HG03521 (cell line): ENCODE results near the gene FAM229A.
"Not testable (repeated sequence)": the region's sequence is repeated elsewhere in the genome, so short reads cannot be mapped to it uniquely, and the experiment has no call there.

Experiments used
- ATAC-seq: cut with Tn5 transposase; IDR thresholded peaks from one replicate; pipeline ENCODE4 v1.9.1; 2021; ENCODE audit warnings: mild to moderate bottlenecking, moderate library complexity; ENCODE audit not compliant: unreplicated experiment

Gene FAM229A, protein sequence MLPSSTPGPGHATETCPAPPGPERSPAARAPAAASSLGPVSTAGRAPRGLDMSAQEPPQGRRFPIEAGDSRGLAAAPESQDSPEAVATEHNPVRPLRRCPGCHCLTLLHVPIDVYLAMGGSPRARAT

DNA sequence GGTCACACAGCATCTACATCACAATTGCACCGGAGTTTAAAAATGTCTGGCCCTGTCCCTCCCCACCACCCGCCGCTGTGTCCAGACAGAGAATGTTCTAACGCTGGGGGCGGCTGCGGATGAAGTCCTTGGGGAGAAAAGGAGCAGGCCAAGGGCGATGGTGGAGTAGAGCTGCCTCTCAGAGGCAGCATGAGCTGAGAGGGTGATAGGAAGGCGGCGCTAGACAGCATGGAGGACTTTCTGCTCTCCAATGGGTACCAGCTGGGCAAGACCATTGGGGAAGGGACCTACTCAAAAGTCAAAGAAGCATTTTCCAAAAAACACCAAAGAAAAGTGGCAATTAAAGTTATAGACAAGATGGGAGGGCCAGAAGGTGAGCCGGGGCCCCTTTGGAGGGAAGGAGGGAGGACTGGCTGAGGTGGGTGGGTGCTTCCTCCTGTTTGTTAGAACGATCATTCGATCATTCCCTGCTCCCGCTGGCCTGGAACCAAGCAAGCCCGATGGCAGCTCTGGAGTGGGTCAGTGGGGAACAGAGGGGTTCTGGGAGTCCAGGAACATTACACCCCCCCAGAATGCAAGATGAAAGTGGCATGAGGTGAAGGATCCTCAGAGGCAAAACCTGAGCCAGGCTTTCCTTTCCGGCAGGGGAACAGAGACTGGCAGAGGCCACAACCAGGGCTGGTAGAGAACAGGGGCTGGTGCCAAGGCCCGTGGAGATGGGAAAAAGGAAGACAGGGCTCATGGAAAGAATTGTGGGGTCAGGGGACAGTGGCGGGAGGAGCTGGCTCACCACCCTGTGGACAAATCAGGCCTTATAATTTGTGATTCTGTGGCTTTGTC, at the start of gene FAM229A, which contains the start of gene TSSK3:
Gene FAM229A (minus strand): TSS at position 12 of the 840 bp plus-strand sequence. CDS start 394 bp downstream, outside the sequence.
Gene TSSK3 (plus strand): TSS at position 66 of the 840 bp plus-strand sequence. CDS start 163 bp downstream, at position 229.
- ATAC-seq, result no peak

DNA sequence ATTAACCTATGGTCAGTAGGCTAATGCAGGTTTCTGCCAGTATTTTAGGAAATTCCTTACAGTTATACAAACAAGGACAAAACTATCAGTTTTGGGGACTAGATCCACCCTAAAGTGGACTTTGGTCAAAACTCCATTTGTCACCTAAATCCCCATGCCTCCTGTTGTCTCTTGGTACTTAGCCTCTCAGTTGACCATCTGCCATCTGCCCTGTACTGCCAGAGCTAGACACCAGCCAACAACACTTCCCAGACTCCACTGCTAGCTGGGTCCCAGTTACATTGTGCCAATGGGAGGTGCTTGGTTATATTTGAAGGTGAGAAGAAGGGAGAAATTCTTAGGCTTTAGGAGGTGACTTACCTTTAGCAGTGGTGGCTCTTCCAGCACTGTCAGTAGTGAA, 49.0 kb upstream of the FAM229A start:
- no peak for ATAC-seq

DNA sequence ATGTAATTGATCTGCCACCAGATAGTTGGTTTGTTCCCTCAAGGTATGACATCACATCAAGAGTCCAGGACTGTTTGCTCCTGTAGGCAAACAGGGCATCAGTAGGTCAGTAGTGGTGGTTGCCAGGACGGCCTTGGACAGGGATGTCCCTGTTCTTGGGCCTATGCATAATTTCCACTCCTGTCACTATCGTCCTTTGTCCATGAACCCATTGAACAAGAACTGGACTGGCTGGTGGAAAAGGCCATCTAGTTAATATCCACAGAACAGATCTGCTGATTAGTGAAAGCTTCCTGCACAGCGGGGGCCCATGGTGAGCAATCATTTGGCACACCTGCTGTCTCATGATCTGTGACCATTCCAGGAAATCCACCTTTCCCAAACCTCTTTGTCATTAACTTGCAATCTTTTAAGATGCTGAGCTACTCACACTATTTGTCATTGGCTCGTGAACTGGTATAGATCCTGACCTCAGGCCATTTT, 44.4 kb upstream of the FAM229A start:
- ATAC-seq, result no peak

DNA sequence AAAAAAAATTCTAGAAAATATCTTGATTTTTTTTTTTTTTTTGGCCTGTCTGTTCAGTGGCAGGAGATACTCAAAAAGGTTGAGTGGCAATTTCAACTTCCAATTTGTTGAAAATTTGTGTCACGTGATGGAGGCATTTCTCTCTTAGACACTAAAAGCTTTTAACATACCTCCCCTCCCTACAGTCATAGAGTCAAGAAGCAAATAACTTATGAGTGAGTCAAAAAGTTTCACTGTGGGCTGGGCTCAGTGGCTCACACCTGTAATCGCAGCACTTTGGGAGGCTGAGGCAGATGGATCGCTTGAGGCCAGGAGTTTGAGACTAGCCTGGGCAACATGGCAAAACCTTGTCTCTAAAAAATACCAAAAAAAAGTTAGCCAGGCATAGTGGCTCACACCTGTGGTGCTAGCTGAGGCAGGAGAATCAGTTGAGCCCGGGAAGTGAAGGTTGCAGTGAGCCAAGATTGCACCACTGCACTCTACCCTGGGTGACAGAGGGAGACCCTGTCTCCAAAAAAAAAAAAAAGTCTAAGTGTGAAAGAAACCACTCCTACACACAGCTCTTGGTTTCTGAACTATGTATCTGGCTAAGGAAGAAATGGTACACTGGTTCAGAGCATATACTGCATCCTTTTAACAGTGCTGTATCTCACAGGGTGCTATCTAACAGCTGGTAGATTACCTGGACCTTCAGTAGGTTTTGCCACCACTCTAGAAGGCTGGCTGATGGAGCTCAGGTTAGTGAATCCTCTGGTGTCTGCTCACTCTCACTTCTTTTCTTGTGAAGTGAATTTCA, 43.6 kb upstream of the FAM229A start:
- no peak for ATAC-seq

DNA sequence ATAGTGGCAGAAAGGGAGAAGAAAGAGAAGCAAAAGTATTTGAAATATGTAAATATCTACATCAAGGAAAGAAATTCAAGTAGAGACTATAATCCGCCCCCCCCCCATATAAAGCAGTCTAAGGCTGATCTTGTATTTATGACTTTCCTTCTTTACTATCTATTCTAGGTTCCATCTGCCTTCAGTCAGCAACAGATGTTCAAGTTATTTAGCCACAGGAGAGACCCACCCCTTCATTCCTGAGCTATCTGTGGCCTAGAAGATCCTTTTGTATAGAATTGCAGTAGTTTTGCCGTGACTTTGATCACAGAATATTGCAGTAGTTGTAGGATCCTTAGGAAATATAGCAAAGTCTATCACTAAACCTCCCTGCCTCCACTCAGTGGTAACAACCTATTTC, 42.7 kb upstream of the FAM229A start:
- no peak for ATAC-seq

DNA sequence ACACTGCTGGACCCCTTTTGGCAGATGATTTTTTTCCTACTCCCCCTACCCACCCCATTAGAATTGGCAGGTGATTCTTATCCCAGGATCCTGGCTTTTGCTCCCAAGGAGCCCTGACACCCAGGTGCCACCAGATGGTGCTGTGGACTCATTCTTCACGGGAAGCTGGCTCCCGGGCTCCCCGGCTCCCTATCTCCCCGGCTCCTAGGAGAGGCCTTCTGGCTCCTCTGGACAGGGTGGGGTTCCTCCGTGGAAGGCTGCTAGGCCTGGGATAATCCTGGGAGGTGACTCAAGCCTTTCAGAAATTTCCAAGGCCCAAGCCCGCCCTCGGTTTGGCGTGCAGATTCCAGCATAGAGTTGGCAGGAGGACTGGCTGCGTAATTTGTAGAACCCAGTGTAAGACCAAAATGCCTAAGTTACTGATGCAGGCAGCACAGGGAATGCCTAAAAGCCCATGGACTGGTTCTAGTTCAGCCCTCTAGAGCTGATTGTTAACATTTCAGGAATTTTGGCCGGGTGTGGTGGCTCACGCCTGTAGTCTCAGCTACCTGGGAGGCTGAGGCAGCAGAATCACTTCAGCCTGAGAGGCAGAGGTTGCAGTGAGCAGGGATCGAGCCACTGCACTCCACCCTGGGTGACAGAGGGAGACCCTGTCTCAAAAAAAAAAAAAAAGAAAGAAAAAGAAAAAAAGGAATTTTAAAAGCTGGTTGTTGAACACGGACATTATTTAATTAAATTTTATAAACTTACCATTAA, 38.8 kb upstream of the FAM229A start:
- no peak for ATAC-seq

DNA sequence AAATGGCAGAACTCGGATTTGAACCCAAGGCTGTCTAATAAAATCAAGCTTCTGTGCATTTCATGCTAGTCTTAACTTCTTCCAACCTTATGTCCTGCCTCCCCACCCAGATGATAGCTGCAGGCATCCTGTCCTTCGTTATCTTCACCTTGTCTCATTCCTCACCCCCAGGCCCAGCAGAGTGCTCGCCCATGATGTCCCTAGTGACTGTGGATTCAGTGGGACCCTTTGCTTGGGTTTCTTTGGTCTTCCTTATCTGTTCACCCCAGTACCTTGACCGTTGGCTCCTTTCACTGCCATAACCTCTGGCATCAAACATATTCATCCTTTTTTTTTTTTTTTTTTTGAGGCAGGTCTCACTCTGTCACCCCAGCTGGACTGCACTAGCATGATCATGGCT, 37.6 kb upstream of the FAM229A start:
- ATAC-seq, result no peak

DNA sequence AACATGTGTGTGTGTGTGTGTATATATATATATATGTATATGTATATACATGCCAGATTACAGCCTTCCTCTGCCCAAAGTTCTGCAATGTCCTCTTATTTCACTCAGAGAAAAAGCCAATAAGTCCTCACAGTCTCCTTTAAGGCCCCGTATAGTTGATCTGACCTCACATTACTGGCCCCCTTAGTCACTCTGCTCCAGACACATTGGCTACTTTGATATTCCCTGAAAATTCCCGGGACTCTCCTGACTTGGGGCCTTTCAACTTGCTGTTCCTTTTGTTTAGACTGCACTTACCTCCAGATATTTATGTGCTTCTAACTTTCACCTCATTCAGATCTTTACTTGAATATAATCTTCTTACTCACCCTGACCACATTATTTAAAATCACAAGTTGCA, 36.1 kb upstream of the FAM229A start:
- no peak for ATAC-seq

DNA sequence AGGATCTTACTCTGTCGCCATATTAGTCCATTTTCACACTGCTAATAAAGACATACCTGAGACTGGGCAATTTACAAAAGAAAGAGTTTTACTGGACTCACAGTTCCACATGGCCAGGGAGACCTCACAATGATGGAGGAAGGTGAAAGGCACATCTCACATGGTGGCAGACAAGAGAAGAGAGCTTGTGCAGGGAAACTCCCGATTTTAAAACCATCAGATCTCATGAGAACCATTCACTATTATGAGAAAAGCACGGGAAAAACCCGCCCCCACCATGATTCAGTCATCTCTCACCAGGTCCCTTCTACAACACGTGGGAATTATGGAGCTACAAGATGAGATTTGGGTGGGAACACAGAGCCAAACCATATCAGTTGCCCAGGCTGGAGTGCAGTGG, 34.2 kb upstream of the FAM229A start:
- ATAC-seq, result not testable (repeated sequence)

DNA sequence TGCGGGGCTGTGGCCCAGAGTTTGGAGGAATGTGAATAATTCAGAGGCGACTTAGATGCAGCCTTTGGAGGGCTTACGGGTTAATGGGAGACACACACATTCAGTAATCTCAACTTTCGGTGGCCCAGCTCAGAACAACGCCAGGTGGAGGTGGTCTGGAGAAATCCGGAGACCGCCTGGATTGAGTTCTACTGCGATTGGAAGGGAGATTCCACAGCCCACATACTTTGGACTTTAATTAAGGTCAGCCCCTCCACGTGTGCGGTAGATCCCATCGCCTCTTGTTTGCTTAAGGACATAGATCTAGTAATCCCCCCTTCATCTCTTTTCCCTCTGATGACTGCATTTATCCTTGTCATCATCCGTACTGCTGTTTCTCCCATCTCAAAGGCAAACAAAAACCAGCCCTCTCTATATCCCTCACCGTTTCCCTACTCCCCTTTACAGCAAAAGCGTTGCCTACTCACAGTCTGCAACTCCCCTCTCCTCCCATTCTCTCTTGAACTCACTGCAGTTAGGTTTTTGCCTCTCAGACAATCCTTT, 32.7 kb upstream of the FAM229A start:
- ATAC-seq, result no peak

DNA sequence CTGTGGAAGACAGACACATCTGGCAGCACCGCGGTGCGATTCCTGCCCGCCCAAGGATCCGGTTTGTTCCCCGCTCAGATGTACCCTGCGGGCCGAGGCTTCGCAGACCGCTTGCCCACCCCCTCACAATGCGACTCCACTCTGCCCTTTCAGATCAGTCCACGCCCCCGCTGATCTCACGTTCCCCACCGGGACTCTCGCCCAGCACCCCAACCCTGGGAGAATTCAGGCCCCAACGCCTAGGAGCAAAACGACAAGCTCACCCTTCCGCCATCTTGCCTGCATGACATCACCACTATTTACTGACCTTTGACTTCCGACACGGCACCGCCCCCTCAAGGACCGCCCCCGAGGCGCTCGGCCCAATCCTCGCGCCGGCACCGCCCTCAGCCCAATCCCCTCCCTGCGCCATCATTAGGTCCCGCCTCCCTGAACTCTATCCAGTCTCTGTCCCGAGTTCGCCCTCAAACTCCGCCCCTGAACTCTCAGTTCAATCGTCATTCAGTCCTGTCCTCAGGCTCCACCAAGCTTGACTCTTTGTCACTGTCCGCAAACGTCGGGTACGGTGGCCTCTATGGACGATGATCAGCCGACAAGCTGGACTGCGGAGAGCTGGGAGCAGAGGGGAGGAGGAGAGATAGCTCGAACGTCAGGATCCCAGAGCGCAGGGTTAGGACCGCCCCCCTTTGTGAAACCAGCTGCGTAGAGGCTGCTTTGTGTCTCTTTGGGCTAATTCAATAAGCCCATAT, 32.0 kb upstream of the FAM229A start, which contains the start of gene BSDC1:
Gene BSDC1 (minus strand): TSS at position 301 of the 749 bp plus-strand sequence. CDS start 27 bp downstream, at position 274.
- peak; percentile 97 for ATAC-seq

DNA sequence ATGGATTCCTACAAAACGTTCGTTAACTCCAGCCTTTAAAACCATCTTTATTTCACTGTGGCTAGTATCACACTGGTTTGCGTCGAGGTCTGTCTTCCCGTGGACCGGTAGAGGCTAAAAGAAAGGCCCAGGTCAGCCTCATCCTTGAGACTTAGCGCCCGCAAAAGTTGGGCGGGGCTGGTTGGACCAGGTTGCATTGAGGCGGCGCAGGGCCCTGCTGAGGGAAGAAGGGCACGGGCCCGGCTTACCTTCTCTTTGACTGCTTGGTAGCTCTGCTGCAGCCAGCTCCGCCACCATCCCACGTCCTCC, 31.5 kb upstream of the FAM229A start:
- no peak for ATAC-seq

DNA sequence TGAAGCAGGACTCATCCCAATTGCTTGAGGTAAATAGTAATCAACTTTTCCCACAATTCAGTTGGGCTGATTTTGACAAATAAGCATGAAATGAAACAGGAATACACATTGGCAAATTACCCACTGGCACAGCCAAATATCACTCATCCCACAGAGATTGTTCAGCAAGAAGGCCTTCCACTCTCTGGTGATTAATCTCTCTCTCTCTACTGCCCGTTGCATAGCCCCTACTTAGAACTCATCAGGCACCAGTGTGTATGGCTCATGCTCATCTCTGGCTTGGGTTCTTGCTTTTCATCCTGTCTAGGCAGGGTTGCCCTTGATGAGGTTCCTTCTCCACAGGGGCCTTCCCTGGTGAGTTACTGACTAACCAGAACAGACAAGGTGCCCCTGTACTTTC, 30.9 kb upstream of the FAM229A start:
- ATAC-seq, result no peak

DNA sequence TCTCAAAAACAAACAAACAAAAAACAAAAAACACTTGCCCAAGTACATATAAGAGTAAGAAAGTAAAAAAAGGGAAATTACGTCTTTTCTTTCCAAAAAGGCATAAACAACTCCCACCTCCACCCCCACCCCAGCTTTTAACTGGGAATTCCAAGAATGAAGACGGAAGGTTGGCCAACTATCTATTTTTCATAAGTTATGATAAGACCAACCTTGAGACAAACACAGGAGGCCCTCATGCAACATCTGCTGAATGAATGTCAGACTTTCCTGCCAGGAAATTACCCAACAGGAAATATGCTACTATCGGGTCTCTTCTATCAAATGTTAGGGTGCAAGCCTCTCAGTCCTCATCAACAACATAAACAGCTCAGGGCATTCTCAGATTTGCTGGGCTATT, 30.0 kb upstream of the FAM229A start:
- no peak for ATAC-seq

DNA sequence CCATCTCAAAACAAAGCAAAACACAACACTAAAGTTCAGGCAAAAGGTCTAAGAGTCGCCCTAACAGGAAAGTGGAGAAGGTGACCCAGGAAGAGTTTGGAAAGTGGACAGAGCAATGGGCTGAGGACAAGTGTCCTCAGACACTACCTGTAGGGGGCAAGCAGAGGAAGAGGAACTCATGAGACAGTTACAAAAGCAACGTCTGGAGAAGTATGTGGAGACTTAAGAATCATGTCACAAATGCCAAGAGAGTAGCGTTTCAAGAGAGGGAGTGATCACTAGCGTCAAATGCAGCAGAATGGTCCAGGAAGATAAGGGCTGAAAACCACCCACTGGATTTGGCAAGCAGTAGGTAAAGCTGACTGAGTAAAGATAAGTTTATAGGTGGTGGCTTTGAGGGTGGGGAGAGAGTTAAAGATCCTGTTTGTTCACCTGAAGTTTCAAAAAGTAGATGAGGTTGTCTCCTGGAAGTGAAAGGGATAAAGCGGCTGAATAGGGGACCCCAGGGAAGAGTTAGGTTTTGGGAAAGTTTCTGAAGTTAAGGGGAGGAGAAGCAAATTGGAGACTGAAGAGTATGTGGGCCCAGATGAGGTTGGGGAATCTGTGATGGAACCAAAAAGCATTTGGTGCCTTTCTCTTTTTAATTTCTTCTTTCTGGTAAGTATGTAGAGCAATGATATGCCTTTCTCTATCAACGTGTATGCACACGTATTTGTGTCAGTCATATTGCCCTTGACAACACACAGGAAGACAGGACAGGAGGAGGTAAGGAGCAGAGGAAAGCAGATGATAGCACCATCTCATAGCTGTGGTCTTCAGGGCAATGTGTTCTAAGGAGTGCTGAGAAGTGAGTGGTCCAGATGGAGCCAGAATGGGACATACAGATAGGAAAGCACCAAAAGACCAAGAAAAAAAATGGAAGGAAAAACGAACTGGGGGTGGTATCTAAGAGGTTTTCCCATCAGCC, 28.9 kb upstream of the FAM229A start:
- ATAC-seq, result no peak

DNA sequence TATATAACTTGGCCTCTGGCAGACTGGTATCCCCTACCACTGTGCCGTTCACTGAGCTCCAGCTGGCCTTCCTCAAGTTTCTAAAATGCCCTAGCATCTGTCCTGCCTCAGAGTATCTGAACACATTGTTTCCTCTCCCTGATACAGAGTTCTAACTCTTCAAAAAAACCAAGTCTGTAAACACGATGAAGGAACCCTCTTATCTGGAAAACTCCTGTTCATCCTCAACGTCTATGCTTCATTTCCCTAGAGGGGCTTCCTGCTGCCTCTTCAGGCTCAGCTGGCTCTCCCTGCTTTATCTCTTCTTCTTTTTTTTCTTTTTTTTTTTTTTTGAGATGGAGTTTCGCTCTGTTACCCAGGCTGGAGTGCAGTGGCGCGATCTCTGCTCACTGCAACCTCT, 26.4 kb upstream of the FAM229A start:
- ATAC-seq, result no peak

DNA sequence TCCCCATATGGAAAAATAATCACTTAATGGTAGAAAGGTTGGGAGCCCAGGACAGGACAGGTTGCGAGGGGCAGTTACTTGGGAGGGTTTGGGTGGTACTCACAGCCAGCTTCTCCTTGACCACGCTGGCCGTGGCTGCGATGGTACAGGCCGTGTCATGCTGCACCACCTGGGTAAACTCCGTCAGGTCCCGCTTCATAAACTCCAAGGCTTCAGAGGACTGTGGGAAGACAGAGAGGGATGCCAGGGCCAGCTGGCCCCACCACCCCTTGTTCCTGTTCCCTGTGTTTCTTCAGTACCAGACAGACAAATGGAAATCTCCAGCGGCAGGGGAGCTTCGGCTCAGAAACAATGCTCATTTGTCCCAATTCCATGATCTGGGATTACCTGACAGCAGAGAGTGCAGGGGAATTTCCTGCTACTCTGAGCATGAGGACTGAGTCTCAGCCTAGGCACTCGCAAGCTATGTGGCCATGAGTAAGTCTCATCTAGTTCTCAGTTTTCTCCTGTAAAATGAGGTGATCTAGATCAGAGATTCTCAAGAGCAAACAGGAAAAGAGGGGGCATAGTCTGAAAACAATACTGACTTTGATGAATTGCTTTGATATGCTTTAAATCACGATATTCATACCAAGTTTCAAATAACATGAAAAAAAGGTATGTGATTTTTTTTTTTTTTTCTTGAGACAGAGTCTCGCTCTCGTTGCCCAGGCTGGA, 24.5 kb upstream of the FAM229A start:
- no peak for ATAC-seq

DNA sequence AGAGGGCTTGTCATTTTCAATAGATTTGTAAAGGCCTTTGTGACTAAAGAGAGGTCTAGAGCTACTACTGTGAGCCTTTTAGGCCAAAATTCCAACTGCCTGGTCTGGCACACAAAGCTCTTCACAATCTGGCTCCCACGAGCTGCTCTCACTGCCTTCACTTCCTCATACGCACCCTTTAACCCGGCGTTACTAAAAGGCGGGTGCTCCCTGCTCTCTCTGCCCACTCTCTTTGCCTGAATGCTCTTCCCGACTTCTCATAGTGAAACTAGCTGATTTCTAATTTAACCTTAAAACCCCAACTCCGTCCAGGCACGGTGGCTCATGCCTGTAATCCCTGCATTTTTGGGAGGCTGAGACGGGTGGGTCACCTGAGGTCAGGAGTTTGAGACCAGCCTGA, 17.8 kb upstream of the FAM229A start:
- no peak for ATAC-seq
